Activated CD4-positive, alpha-beta T cell treated with anti-CD3 and anti-CD28 coated beads, Interleukin-2, amount 50 U/mL, for 24 hours (primary cell): Measurements from ENCODE around the gene CA11.
"Not testable (repeated sequence)": the region's sequence is repeated elsewhere in the genome, so short reads cannot be mapped to it uniquely, and the experiment has no call there.

Experiments
- DNase-seq, 2 donors: peaks; one replicate each; pipeline ENCODE4 v3.0.0-alpha.2; 2020; ENCODE audit warnings: low read depth in 1 of 2, low spot score in 1 of 2

Gene CA11

GRCh38 chr19:48642862-48643261, 3.1 kb downstream of the CA11 start:
- DNase-seq: no peak

- no peak for DNase-seq
Observed at GRCh38 chr19:48641850-48642249, 4.1 kb downstream of the CA11 start.

- no peak for DNase-seq
Observed at GRCh38 chr19:48639483-48640375, 6.3 kb downstream of the CA11 start.

GRCh38 chr19:48638831-48639381, 7.1 kb downstream of the CA11 start:
- no peak for DNase-seq

- DNase-seq: peak in 1 of 2 donors; percentile 78
Observed at GRCh38 chr19:48637948-48638830, 7.8 kb downstream of the CA11 start.

GRCh38 chr19:48637449-48637947, 8.5 kb downstream of the CA11 start:
- DNase-seq: peak; percentile 94 to 99

- DNase-seq: no peak
Observed at GRCh38 chr19:48636859-48637448, 9.0 kb downstream of the CA11 start, which contains the start of gene DBP. Gene DBP, minus strand, starts transcription at chr19:48637379. Its CDS starts 385 bp downstream, at chr19:48636994.

- no peak for DNase-seq
Observed at GRCh38 chr19:48635966-48636858, 9.8 kb downstream of the CA11 start.

- peak; percentile 65 to 68 for DNase-seq
Observed at GRCh38 chr19:48635263-48635965, 10.6 kb downstream of the CA11 start.

GRCh38 chr19:48634424-48635262, 11.3 kb downstream of the CA11 start:
- peak; percentile 82 to 93 for DNase-seq

- DNase-seq: no peak
Observed at GRCh38 chr19:48634036-48634342, 12.0 kb downstream of the CA11 start.

GRCh38 chr19:48633148-48634035, 12.6 kb downstream of the CA11 start:
- DNase-seq: no peak

GRCh38 chr19:48632692-48633147, 13.3 kb downstream of the CA11 start:
- no peak for DNase-seq

- DNase-seq: not testable (repeated sequence)
Observed at GRCh38 chr19:48632286-48632685, 13.7 kb downstream of the CA11 start.

- no peak for DNase-seq
Observed at GRCh38 chr19:48631225-48631624, 14.8 kb downstream of the CA11 start.

GRCh38 chr19:48630296-48631063, 15.5 kb downstream of the CA11 start:
- no peak for DNase-seq
